ENCODE results near the gene FAM20A.

DNA sequence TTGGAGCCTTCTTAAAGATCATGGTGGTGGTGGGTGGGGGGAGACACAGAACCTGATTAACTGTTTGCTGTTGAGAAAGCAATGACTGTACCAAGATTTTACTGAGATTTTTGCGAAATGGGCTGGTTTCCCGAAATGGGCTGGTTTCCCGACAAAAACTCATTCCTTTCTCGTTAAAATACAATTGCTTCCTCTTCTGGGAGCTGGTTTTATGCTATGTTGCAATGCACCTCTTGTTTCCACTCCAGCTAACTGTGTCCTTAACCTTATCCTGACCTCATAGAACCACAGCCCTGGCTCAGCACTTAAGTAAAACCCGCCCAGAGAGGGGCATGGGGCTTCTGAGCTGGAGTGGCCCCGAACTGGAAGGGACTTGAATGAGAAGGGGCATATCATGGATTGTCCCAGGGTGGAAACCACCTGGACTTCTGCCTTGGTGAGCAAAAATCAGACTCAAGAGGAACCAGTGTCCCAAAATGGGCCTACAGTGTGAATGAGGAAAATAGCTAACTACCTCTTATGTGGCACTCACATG, 20.9 kb downstream of the FAM20A start:
- TF ChIP-seq, protein P1, sequence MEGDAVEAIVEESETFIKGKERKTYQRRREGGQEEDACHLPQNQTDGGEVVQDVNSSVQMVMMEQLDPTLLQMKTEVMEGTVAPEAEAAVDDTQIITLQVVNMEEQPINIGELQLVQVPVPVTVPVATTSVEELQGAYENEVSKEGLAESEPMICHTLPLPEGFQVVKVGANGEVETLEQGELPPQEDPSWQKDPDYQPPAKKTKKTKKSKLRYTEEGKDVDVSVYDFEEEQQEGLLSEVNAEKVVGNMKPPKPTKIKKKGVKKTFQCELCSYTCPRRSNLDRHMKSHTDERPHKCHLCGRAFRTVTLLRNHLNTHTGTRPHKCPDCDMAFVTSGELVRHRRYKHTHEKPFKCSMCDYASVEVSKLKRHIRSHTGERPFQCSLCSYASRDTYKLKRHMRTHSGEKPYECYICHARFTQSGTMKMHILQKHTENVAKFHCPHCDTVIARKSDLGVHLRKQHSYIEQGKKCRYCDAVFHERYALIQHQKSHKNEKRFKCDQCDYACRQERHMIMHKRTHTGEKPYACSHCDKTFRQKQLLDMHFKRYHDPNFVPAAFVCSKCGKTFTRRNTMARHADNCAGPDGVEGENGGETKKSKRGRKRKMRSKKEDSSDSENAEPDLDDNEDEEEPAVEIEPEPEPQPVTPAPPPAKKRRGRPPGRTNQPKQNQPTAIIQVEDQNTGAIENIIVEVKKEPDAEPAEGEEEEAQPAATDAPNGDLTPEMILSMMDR (IDR thresholded peaks at IDR 0.05; ENCODE audit: insufficient read depth, low read depth, low read length): no peak
- no peak for TF ChIP-seq EZH2 (IDR thresholded peaks at IDR 0.05; ENCODE audit: insufficient read depth, low read length)
